ENCODE data around the gene BCHE.
"Not testable (repeated sequence)": the region's sequence is repeated elsewhere in the genome, so short reads cannot be mapped to it uniquely, and the experiment has no call there.

The BCHE gene

DNA sequence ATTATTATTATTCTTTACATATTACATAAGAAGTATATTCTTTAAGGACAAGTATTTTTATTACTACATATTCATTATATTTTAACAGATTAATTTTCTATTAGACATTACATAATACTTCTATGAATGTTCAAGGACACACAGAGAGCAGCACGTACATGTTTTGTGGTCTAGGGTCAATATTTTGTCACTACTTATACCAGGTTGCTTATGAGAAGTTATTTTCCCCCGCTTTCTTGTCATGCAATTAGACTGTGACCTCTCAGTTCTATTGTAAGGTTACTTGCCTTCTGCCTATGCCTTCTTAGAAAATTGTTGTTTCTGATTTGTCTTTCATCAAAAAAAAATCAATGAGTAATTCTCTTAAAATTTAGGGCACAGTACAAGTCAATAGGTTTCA is 21.5 kb downstream of the BCHE start:
- Histone ChIP-seq H3K79me2 (ENCODE audit: insufficient read depth, low read length) (no peaks in the 10 kb centered on the region), H3K4me3 (ENCODE audit: low read depth in 1 of 2, low read length in 2 of 2) (no peak overlapping the region), H3K36me3 (ENCODE audit: insufficient read depth, low read length) (no peaks in the 10 kb centered on the region), H3K9me3 (ENCODE audit: insufficient read depth, low read length, severe bottlenecking) (no peaks in the 10 kb centered on the region), H3K27ac (ENCODE audit: low read length) (no peak overlapping the region), H3K4me1 (ENCODE audit: insufficient read depth, low read length) (no peaks in the 10 kb centered on the region), H3K27me3 (ENCODE audit: insufficient read depth, low read length, poor library complexity) (no peaks in the 10 kb centered on the region), H2AFZ (ENCODE audit: low read depth, low read length) (no peak overlapping the region), H4K20me1 (ENCODE audit: insufficient read depth, low read length) (no peaks in the 10 kb centered on the region), H3K4me2 (ENCODE audit: insufficient read depth, low read length) (no peak overlapping the region), H3K9ac (ENCODE audit: low read depth, low read length) (no peak overlapping the region)
- no peak for TF ChIP-seq EZH2 (IDR thresholded peaks at IDR 0.05; ENCODE audit: borderline replicate concordance, low read depth, low read length, severe bottlenecking)
- TF ChIP-seq CTCF (IDR thresholded peaks at IDR 0.05; ENCODE audit: borderline replicate concordance, extremely low read depth, low read length, poor library complexity, severe bottlenecking): no peak
- ATAC-seq (ENCODE audit: insufficient read depth, low read depth): no peak
- no peak for DNase-seq

DNA sequence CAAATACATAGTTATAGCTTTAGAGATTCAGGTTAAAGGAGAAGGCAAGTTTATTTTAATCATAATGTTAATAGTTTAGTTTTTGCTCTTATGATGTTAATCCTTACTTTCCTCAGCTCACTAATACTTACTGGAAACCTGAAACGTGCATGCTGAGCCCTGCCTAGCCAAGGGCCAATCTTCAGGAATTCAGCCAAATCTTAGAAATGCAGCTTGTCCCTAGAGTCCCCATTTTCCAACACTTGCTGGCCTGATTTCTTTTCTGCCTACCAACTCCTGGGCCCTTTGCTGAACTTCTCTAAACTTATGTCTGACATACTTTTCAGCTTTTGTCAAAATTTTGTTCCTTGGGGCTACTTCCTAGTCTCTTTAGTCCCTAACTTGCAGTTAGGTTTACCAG is 22.8 kb downstream of the BCHE start:
- ATAC-seq (ENCODE audit: insufficient read depth, low read depth): no peak
- H3K27ac ChIP-seq (ENCODE audit: low read length): no peak overlapping the region
- no peak overlapping the region for H2AFZ ChIP-seq (ENCODE audit: low read depth, low read length)
- H3K79me2 ChIP-seq (ENCODE audit: insufficient read depth, low read length): no peaks in the 10 kb centered on the region
- no peaks in the 10 kb centered on the region for H3K27me3 ChIP-seq (ENCODE audit: insufficient read depth, low read length, poor library complexity)
- H3K4me3 ChIP-seq (ENCODE audit: low read depth in 1 of 2, low read length in 2 of 2): no peak overlapping the region
- no peak overlapping the region for H3K9ac ChIP-seq (ENCODE audit: low read depth, low read length)
- no peaks in the 10 kb centered on the region for H3K4me1 ChIP-seq (ENCODE audit: insufficient read depth, low read length)
- no peak overlapping the region for H3K4me2 ChIP-seq (ENCODE audit: insufficient read depth, low read length)
- H3K36me3 ChIP-seq (ENCODE audit: insufficient read depth, low read length): no peaks in the 10 kb centered on the region
- H4K20me1 ChIP-seq (ENCODE audit: insufficient read depth, low read length): no peaks in the 10 kb centered on the region
- no peaks in the 10 kb centered on the region for H3K9me3 ChIP-seq (ENCODE audit: insufficient read depth, low read length, severe bottlenecking)
- TF ChIP-seq CTCF (IDR thresholded peaks at IDR 0.05; ENCODE audit: borderline replicate concordance, extremely low read depth, low read length, poor library complexity, severe bottlenecking): no peak
- DNase-seq: no peak

DNA sequence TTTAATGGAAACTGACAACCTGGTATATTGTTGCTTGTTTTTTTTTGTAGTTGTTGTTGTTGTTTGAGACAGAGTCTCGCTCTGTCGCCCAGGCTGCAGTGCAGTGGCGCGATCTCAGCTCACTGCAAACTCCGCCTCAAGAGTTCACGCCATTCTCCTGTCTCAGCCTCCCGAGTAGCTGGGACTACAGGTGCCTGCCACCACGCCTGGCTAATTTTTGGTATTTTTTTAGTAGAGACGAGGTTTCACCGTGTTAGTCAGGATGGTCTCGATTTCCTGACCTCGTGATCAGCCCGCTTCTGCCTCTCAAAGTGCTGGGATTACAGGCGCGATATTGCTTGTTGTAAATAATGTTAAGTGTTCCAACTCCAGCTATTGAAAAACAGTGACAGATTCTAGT is 29.3 kb downstream of the BCHE start:
- not testable (repeated sequence) for H3K27ac ChIP-seq (ENCODE audit: low read length); H3K36me3 ChIP-seq (ENCODE audit: insufficient read depth, low read length); H3K9ac ChIP-seq (ENCODE audit: low read depth, low read length); ATAC-seq (ENCODE audit: insufficient read depth, low read depth); H2AFZ ChIP-seq (ENCODE audit: low read depth, low read length); H3K9me3 ChIP-seq (ENCODE audit: insufficient read depth, low read length, severe bottlenecking); H4K20me1 ChIP-seq (ENCODE audit: insufficient read depth, low read length); H3K4me3 ChIP-seq (ENCODE audit: low read depth in 1 of 2, low read length in 2 of 2); H3K79me2 ChIP-seq (ENCODE audit: insufficient read depth, low read length); H3K4me2 ChIP-seq (ENCODE audit: insufficient read depth, low read length); DNase-seq; H3K27me3 ChIP-seq (ENCODE audit: insufficient read depth, low read length, poor library complexity)
- H3K4me1 ChIP-seq (ENCODE audit: insufficient read depth, low read length): peaks cover 16% of the 10 kb centered on the region; the same call in 1 of the 2 replicates

- peak overlapping the region; percentile 77 for H3K27ac ChIP-seq (ENCODE audit: low read length)
- no peaks in the 10 kb centered on the region for H3K27me3 ChIP-seq (ENCODE audit: insufficient read depth, low read length, poor library complexity)
- H2AFZ ChIP-seq (ENCODE audit: low read depth, low read length): peak overlapping the region; percentile 55
- DNase-seq: peak; percentile 11
- H3K4me2 ChIP-seq (ENCODE audit: insufficient read depth, low read length): peak overlapping the region; percentile 60
- H4K20me1 ChIP-seq (ENCODE audit: insufficient read depth, low read length): no peaks in the 10 kb centered on the region
- H3K9me3 ChIP-seq (ENCODE audit: insufficient read depth, low read length, severe bottlenecking): no peaks in the 10 kb centered on the region
- H3K4me1 ChIP-seq (ENCODE audit: insufficient read depth, low read length): peaks cover 16% of the 10 kb centered on the region; the same call in 1 of the 2 replicates
- H3K9ac ChIP-seq (ENCODE audit: low read depth, low read length): peak overlapping the region; percentile 43
- peak; percentile 92 for ATAC-seq (ENCODE audit: insufficient read depth, low read depth)
- no peaks in the 10 kb centered on the region for H3K79me2 ChIP-seq (ENCODE audit: insufficient read depth, low read length)
- H3K4me3 ChIP-seq (ENCODE audit: low read depth in 1 of 2, low read length in 2 of 2): peak overlapping the region; percentile 5 to 51; a peak in 3 of 4 replicates
- TF ChIP-seq EZH2 (IDR thresholded peaks at IDR 0.05; ENCODE audit: borderline replicate concordance, low read depth, low read length, severe bottlenecking): no peak
- TF ChIP-seq CTCF (IDR thresholded peaks at IDR 0.05; ENCODE audit: borderline replicate concordance, extremely low read depth, low read length, poor library complexity, severe bottlenecking): no peak
- H3K36me3 ChIP-seq (ENCODE audit: insufficient read depth, low read length): no peaks in the 10 kb centered on the region
Observed at GRCh38 chr3:165805946-165806561, 31.2 kb downstream of the BCHE start.
